ENCODE data around the gene ADARB1. TPM values are rescaled to one million over a fixed set of nuclear protein-coding genes. Genes with fewer than 3 reads are reported as not detected.

The ADARB1 gene
- total RNA-seq, 5 donors from 2014 or later (not counting 1 experiment from before 2014, with no cell fraction given) = 39.7 to 50.3 (median 44.5) TPM

DNA sequence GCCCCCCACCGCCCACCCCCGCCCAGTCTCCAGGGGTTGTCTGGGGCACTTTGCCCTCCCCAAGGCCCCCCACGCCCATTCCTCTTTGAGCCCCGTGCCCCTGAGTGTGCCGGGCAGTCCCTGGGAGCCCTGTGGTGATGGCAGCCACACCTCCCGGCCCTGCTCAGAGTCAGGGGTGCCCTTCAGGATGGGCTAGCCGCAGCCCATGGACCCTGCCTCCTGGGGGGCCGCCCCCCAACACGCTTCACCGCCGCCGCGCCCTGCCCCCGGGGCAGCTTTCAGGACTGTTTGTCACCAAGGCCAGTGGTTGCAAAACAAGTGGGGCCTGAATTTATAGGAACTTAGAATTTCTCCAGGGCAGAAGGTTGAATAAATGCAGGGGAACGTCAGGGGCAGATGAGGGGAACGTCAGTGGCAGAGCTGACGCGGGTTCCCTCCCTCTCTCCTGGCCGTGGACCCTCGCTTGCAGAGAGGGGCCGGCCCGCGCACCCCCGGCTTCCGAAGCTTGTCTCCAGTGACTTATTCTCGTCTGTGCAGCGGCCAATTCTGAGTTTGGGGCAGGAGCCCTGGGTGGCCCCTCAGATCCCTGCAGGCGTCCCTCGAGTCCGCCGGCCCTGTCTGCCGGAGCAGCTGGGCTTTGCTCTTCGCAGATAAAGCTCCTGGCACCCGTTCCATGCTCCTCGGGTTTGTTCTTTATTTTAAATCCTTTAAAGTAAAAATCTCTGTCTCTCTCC lies 41.2 kb upstream of the ADARB1 start:
- Mint-ChIP-seq H3K27me3 (peaks cover 4 to 19% of the 10 kb centered on the region in 2 donors), H3K9me3 (peaks cover 3 to 8% (median 6%) of the 10 kb centered on the region in 3 donors), H3K27ac (no peak overlapping the region), H3K4me3 (no peak overlapping the region), H3K36me3 (no peaks in the 10 kb centered on the region), H3K4me1 (peaks cover 0 to 5% (median 0%) of the 10 kb centered on the region in 3 donors)
- DNase-seq (no peak), ATAC-seq (replicated peaks in 1 of 4) (no peak)
- 88% methylated on average over 33 of the region's 35 CpGs for WGBS (ENCODE audit: insufficient coverage)
- H3K4me3 ChIP-seq (ENCODE audit: control insufficient read depth in 1 of 2, extremely low read depth in 1 of 2, low read length in 1 of 2) = no peak overlapping the region
- H3K9me3 ChIP-seq = peaks cover 2% of the 10 kb centered on the region
- peaks cover 0 to 47% of the 10 kb centered on the region in 2 experiments for H3K27me3 ChIP-seq (replicated peaks in 1 of 2; ENCODE audit: control insufficient read depth in 2 of 2, extremely low read depth in 1 of 2, insufficient read depth in 2 of 2, low read length in 1 of 2)
- no peak overlapping the region for H3K27ac ChIP-seq (ENCODE audit: low read length)
- CTCF ChIA-PET = no interaction called here
- no peaks in the 10 kb centered on the region for H3K36me3 ChIP-seq (ENCODE audit: control insufficient read depth in 2 of 2, extremely low read depth in 1 of 2, insufficient read depth in 1 of 2, low read length in 1 of 2)
- POLR2A ChIA-PET = no interaction called here
- no peaks in the 10 kb centered on the region for H3K4me1 ChIP-seq (ENCODE audit: control insufficient read depth in 1 of 2, extremely low read depth in 1 of 2, insufficient read depth in 2 of 2, low read length in 2 of 2)

DNA sequence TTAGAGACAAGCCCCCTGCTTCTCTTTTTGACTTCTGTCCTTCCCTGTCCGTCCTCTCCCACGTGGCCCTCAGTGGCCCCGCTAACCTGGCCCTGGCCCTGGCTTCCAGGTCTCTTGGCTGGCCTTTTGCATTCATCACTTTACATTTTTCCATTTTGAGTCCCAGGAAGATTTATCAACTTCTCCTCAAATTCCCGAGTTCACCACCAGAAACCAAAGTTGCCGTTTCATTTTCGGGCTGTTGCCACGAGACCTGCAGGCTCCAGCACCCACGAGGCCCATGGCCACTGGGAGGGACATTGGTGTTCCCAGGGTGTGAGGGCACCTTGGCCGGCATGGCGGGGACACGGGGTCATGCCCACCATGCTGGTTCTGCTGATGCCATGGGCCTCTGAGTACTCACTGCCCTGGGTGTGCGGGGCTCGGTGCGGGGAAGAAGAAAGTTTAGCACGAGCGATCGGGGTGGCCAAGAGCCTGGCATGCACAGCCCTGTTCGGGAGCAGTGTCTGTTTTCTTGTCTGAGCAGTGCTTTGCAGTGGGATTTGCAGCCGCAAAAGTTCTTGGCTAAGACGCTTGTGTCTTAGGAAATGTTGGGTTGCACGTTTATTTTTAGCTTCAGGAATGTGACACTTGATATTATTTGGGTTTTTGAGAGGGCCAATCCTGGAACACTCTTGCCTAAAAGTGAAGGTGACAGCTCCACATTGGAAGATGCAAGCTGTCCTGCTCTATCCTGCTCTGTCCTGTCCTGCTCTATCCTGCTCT lies 40.4 kb upstream of the ADARB1 start:
- Mint-ChIP-seq H3K4me3 (no peak overlapping the region), H3K9me3 (peaks cover 3 to 8% (median 6%) of the 10 kb centered on the region in 3 donors), H3K27me3 (peaks cover 4 to 19% of the 10 kb centered on the region in 2 donors), H3K36me3 (no peaks in the 10 kb centered on the region), H3K4me1 (peaks cover 0 to 5% (median 0%) of the 10 kb centered on the region in 3 donors), H3K27ac (peak overlapping the region in 1 of 2 donors; percentile 49)
- ChIA-PET CTCF (no interaction called here), POLR2A (no interaction called here)
- Histone ChIP-seq H3K4me3 (ENCODE audit: control insufficient read depth in 1 of 2, extremely low read depth in 1 of 2, low read length in 1 of 2) (no peak overlapping the region), H3K27ac (ENCODE audit: low read length) (no peak overlapping the region), H3K27me3 (replicated peaks in 1 of 2; ENCODE audit: control insufficient read depth in 2 of 2, extremely low read depth in 1 of 2, insufficient read depth in 2 of 2, low read length in 1 of 2) (peaks cover 0 to 47% of the 10 kb centered on the region in 2 experiments), H3K4me1 (ENCODE audit: control insufficient read depth in 1 of 2, extremely low read depth in 1 of 2, insufficient read depth in 2 of 2, low read length in 2 of 2) (no peaks in the 10 kb centered on the region), H3K36me3 (ENCODE audit: control insufficient read depth in 2 of 2, extremely low read depth in 1 of 2, insufficient read depth in 1 of 2, low read length in 1 of 2) (no peaks in the 10 kb centered on the region), H3K9me3 (peaks cover 2% of the 10 kb centered on the region)
- no peak for ATAC-seq (replicated peaks in 1 of 4)
- no peak for DNase-seq
- WGBS (ENCODE audit: insufficient coverage) = 86% methylated on average over 21 of the region's 21 CpGs

DNA sequence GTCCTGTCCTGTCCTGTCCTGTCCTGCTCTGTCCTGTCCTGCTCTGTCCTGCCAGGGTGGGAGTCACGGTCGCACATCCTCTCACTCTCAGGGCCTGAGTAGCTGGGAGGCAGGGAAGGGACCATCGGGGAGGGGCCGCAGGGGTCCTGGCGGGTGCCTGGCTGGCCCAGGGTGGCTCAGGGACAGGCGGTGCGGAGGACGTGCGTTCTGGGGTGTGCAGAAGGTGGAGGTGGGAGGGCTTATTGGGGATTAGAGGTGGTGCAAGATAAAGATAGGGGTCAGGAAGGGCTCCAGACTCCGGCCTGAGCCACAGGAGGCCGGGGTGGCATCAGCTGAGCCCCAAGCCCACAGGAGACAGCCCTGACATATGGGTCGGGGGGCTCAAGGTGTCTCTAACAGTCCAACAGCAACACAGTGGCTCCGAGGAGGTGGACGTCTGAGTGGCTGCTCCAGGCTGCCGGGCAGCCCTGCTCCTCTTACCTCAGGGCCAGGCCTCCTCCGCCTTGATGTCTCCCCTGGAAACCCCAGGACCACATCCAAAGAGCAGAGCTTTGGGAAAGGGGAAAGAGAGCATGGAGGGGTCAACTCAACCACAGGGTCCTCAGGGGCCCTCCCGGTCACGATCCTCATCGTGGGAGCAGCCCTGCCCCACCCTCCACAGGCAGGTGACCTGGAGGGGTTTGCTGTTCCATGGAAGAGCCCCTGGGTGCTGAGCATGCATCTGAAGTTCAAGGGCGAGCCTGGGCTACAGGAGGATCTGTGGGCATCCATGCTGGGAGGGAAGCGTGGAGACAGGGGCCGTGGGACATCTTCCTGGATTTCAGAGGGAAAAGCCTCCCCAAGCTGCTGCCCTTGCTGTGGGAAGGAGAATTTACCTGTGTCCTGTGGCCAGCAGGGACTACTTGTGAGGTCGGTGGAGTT lies 39.6 kb upstream of the ADARB1 start:
- ATAC-seq (replicated peaks in 1 of 4) = no peak
- Histone ChIP-seq H3K27me3 (replicated peaks in 1 of 2; ENCODE audit: control insufficient read depth in 2 of 2, extremely low read depth in 1 of 2, insufficient read depth in 2 of 2, low read length in 1 of 2) (peaks cover 0 to 42% of the 10 kb centered on the region in 2 experiments), H3K4me1 (ENCODE audit: control insufficient read depth in 1 of 2, extremely low read depth in 1 of 2, insufficient read depth in 2 of 2, low read length in 2 of 2) (no peaks in the 10 kb centered on the region), H3K9me3 (peaks cover 2% of the 10 kb centered on the region), H3K4me3 (ENCODE audit: control insufficient read depth in 1 of 2, extremely low read depth in 1 of 2, low read length in 1 of 2) (no peak overlapping the region), H3K27ac (ENCODE audit: low read length) (no peak overlapping the region), H3K36me3 (ENCODE audit: control insufficient read depth in 2 of 2, extremely low read depth in 1 of 2, insufficient read depth in 1 of 2, low read length in 1 of 2) (no peaks in the 10 kb centered on the region)
- ChIA-PET POLR2A (no interaction called here), CTCF (no interaction called here)
- no peak overlapping the region for H3K27ac Mint-ChIP-seq
- H3K36me3 Mint-ChIP-seq = no peaks in the 10 kb centered on the region
- peaks cover 3 to 8% (median 6%) of the 10 kb centered on the region in 3 donors for H3K9me3 Mint-ChIP-seq
- H3K4me1 Mint-ChIP-seq = peaks cover 0 to 5% (median 1%) of the 10 kb centered on the region in 3 donors
- DNase-seq = no peak
- peaks cover 4 to 19% of the 10 kb centered on the region in 2 donors for H3K27me3 Mint-ChIP-seq
- 86% methylated on average over 21 of the region's 23 CpGs for WGBS (ENCODE audit: insufficient coverage)
- H3K4me3 Mint-ChIP-seq = no peak overlapping the region

DNA sequence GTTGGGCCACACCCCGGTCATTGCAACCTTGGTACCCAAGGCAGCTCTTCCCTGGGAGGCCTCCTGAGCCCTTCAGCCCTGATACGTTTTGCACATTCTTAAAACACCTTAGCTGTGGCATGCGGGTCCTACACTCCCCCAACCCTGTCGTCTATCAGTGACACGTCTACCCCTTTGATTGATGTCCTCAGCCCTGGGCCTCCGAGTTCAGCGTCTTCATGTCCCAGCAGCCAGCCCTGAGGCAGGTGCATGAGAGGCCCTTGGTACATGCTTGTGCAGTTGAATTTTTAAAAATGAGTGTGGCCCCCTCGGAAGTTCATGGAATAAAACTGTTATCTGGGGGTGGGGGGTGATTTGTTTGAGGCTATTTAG lies 38.9 kb upstream of the ADARB1 start:
- Mint-ChIP-seq H3K27me3 (peaks cover 4 to 19% of the 10 kb centered on the region in 2 donors), H3K4me1 (peaks cover 0 to 5% (median 1%) of the 10 kb centered on the region in 3 donors), H3K4me3 (no peak overlapping the region), H3K27ac (no peak overlapping the region), H3K9me3 (peaks cover 3 to 8% (median 6%) of the 10 kb centered on the region in 3 donors), H3K36me3 (no peaks in the 10 kb centered on the region)
- H3K9me3 ChIP-seq = peaks cover 2% of the 10 kb centered on the region
- ATAC-seq (replicated peaks in 1 of 4) (no peak), DNase-seq (no peak)
- ChIA-PET CTCF (no interaction called here), POLR2A (no interaction called here)
- no peaks in the 10 kb centered on the region for H3K4me1 ChIP-seq (ENCODE audit: control insufficient read depth in 1 of 2, extremely low read depth in 1 of 2, insufficient read depth in 2 of 2, low read length in 2 of 2)
- H3K36me3 ChIP-seq (ENCODE audit: control insufficient read depth in 2 of 2, extremely low read depth in 1 of 2, insufficient read depth in 1 of 2, low read length in 1 of 2) = no peaks in the 10 kb centered on the region
- peaks cover 0 to 45% of the 10 kb centered on the region in 2 experiments for H3K27me3 ChIP-seq (replicated peaks in 1 of 2; ENCODE audit: control insufficient read depth in 2 of 2, extremely low read depth in 1 of 2, insufficient read depth in 2 of 2, low read length in 1 of 2)
- H3K4me3 ChIP-seq (ENCODE audit: control insufficient read depth in 1 of 2, extremely low read depth in 1 of 2, low read length in 1 of 2) = no peak overlapping the region
- 91% methylated on average over 6 of the region's 8 CpGs for WGBS (ENCODE audit: insufficient coverage)
- H3K27ac ChIP-seq (ENCODE audit: low read length) = no peak overlapping the region

DNA sequence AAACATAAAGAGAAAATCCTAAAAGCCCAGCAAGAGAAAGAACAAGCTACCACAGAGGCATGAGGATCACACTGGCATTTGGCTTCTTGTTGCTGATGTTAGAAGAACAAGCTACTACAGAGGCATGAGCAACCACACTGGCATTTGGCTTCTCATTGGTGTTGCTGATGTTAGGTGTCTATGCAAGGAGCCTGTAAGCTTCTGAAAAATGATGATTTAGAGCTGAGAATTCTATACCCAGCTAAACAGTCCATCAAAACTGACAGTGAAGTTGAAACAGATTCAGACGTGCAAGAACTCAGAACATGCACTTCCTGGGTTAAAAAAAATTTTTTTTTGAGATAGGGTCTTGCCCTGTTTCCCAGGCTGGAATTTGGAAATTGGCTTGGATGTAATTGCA lies 37.8 kb upstream of the ADARB1 start:
- Histone ChIP-seq H3K9me3 (peaks cover 2% of the 10 kb centered on the region), H3K27ac (ENCODE audit: low read length) (no peak overlapping the region), H3K36me3 (ENCODE audit: control insufficient read depth in 2 of 2, extremely low read depth in 1 of 2, insufficient read depth in 1 of 2, low read length in 1 of 2) (no peaks in the 10 kb centered on the region), H3K4me1 (ENCODE audit: control insufficient read depth in 1 of 2, extremely low read depth in 1 of 2, insufficient read depth in 2 of 2, low read length in 2 of 2) (no peaks in the 10 kb centered on the region), H3K4me3 (ENCODE audit: control insufficient read depth in 1 of 2, extremely low read depth in 1 of 2, low read length in 1 of 2) (no peak overlapping the region), H3K27me3 (replicated peaks in 1 of 2; ENCODE audit: control insufficient read depth in 2 of 2, extremely low read depth in 1 of 2, insufficient read depth in 2 of 2, low read length in 1 of 2) (peaks cover 0 to 45% of the 10 kb centered on the region in 2 experiments)
- Mint-ChIP-seq H3K4me1 (peaks cover 0 to 5% (median 1%) of the 10 kb centered on the region in 3 donors), H3K27me3 (peaks cover 4 to 11% of the 10 kb centered on the region in 2 donors), H3K27ac (no peak overlapping the region), H3K9me3 (peaks cover 3 to 8% (median 6%) of the 10 kb centered on the region in 3 donors), H3K36me3 (no peaks in the 10 kb centered on the region), H3K4me3 (no peak overlapping the region)
- POLR2A ChIA-PET = no interaction called here
- no CpG with 5 or more reads among the region's 1 CpG for WGBS (ENCODE audit: insufficient coverage)
- no peak for ATAC-seq (replicated peaks in 1 of 4)
- DNase-seq = no peak
- CTCF ChIA-PET = interaction anchor here in 1 of 2 donors (0.7 kb wide), 1 partner anchor 73 kb away, joined by 3 read pairs; no protein-coding TSS in a partner anchor

DNA sequence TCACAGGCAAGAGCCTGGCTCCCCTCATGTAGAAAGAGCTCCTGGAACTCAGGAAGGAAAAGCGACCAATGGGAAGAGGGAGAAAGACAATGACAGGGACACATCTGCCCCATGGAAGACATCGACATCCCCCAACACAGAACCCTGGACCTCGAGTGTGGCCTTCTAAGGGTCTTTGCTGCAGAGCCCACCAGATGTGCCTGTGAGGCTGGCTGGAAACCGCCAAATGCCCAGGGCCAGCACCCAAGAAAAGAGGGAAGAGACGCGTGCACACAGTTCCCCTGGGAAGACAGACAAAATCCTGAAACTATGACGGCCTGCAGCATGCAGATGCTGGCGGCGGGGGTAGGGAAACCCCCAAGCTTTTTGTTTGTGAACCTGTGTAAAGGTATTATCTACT lies 36.4 kb upstream of the ADARB1 start:
- 78% methylated on average over 3 of the region's 9 CpGs for WGBS (ENCODE audit: insufficient coverage)
- CTCF ChIA-PET = no interaction called here
- no peak for DNase-seq

More for the DNA sequence above, 36.4 kb upstream of the ADARB1 start:
- Mint-ChIP-seq H3K27ac (no peak overlapping the region), H3K4me3 (no peak overlapping the region), H3K27me3 (peaks cover 10 to 13% of the 10 kb centered on the region in 2 donors), H3K4me1 (peaks cover 0 to 5% (median 1%) of the 10 kb centered on the region in 3 donors), H3K9me3 (peaks cover 3 to 8% (median 6%) of the 10 kb centered on the region in 3 donors), H3K36me3 (no peaks in the 10 kb centered on the region)
- no peaks in the 10 kb centered on the region for H3K4me1 ChIP-seq (ENCODE audit: control insufficient read depth in 1 of 2, extremely low read depth in 1 of 2, insufficient read depth in 2 of 2, low read length in 2 of 2)
- H3K27ac ChIP-seq (ENCODE audit: low read length) = no peak overlapping the region
- H3K4me3 ChIP-seq (ENCODE audit: control insufficient read depth in 1 of 2, extremely low read depth in 1 of 2, low read length in 1 of 2) = no peak overlapping the region
- H3K9me3 ChIP-seq = peaks cover 2% of the 10 kb centered on the region
- no peaks in the 10 kb centered on the region for H3K36me3 ChIP-seq (ENCODE audit: control insufficient read depth in 2 of 2, extremely low read depth in 1 of 2, insufficient read depth in 1 of 2, low read length in 1 of 2)
- H3K27me3 ChIP-seq (replicated peaks in 1 of 2; ENCODE audit: control insufficient read depth in 2 of 2, extremely low read depth in 1 of 2, insufficient read depth in 2 of 2, low read length in 1 of 2) = peaks cover 0 to 48% of the 10 kb centered on the region in 2 experiments
- no peak for ATAC-seq (replicated peaks in 1 of 4)
- POLR2A ChIA-PET = no interaction called here

Measured in T-cell (primary cell).